ENCODE results near the gene DNAJC1. TPM values are rescaled to one million over a fixed set of nuclear protein-coding genes. Genes with fewer than 3 reads are reported as not detected.

The DNAJC1 gene
- total RNA-seq, 3 donors from 2014 or later (not counting 1 experiment from before 2014, with no cell fraction given), result 38.4 to 63.7 (median 50.6) TPM

DNA sequence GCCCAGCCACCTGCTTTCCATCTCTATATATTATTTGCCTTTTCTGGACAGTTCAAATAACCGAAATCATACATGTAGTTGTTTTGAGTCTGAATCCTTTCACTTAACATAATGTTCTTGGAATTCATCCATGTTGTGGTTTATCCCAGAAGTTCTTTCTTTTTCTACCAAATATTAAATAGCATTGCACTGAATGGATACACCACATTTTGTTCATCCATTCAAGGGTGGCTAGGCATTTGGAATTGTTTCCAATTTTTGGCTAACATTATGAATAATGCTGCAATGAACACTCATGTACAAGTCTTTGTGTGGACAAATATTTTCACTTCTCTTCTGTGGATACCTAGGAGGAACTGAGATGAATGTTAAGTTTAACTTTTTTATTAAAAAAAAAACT lies 18.0 kb downstream of the DNAJC1 start:
- H3K9me3 Mint-ChIP-seq, result no peaks in the 10 kb centered on the region
- intact Hi-C loops (cut with micrococcal nuclease), result no loop called here
- H3K4me3 Mint-ChIP-seq, result no peak overlapping the region
- WGBS (ENCODE audit: insufficient coverage), result 100% methylated on average over 1 of the region's 1 CpG
- no peaks in the 10 kb centered on the region for H3K36me3 ChIP-seq (ENCODE audit: control insufficient read depth, insufficient read depth, low read length)
- H3K27me3 Mint-ChIP-seq (ENCODE audit: low read depth in 2 of 2), result no peaks in the 10 kb centered on the region
- H3K27me3 ChIP-seq (ENCODE audit: control insufficient read depth, insufficient read depth, low read length), result no peaks in the 10 kb centered on the region
- peaks cover 52% of the 10 kb centered on the region in 2 donors for H3K4me1 Mint-ChIP-seq
- H3K9me3 ChIP-seq (ENCODE audit: control insufficient read depth, insufficient read depth, low read length), result no peaks in the 10 kb centered on the region
- TF ChIP-seq, protein P1, sequence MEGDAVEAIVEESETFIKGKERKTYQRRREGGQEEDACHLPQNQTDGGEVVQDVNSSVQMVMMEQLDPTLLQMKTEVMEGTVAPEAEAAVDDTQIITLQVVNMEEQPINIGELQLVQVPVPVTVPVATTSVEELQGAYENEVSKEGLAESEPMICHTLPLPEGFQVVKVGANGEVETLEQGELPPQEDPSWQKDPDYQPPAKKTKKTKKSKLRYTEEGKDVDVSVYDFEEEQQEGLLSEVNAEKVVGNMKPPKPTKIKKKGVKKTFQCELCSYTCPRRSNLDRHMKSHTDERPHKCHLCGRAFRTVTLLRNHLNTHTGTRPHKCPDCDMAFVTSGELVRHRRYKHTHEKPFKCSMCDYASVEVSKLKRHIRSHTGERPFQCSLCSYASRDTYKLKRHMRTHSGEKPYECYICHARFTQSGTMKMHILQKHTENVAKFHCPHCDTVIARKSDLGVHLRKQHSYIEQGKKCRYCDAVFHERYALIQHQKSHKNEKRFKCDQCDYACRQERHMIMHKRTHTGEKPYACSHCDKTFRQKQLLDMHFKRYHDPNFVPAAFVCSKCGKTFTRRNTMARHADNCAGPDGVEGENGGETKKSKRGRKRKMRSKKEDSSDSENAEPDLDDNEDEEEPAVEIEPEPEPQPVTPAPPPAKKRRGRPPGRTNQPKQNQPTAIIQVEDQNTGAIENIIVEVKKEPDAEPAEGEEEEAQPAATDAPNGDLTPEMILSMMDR (IDR thresholded peaks at IDR 0.05), result no peak
- H3K27ac ChIP-seq (ENCODE audit: low read length), result no peak overlapping the region
- H3K4me1 ChIP-seq (ENCODE audit: control insufficient read depth, insufficient read depth, low read length), result no peaks in the 10 kb centered on the region
- DNase-seq (no peak), ATAC-seq (no peak)
- H3K4me3 ChIP-seq (ENCODE audit: low read length), result no peak overlapping the region
- no peak overlapping the region for H3K27ac Mint-ChIP-seq
- no peaks in the 10 kb centered on the region for H3K36me3 Mint-ChIP-seq

DNA sequence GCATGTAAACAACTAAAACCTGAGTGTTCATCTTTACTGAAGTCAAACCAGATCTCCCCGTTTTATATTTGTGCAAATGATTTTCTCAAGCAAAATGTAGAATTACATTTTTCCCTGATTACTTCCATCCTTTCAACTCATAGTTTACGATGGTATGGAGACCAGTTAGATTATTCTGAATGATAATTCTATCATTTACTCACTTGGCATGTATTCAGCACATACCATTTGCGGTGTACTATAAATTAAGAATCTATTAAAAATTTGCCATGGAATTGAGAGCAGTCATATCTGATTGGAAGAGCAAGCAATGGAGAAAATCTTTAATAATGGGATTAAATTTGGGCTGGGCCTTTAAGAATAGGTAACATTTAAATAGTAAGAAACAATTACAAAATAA lies 22.4 kb downstream of the DNAJC1 start:
- no peaks in the 10 kb centered on the region for H3K9me3 ChIP-seq (ENCODE audit: control insufficient read depth, insufficient read depth, low read length)
- ATAC-seq (no peak), DNase-seq (no peak)
- no peaks in the 10 kb centered on the region for H3K9me3 Mint-ChIP-seq
- TF ChIP-seq, protein P1 (IDR thresholded peaks at IDR 0.05), result no peak
- 86% methylated on average over 1 of the region's 3 CpGs for WGBS (ENCODE audit: insufficient coverage)
- H3K36me3 ChIP-seq (ENCODE audit: control insufficient read depth, insufficient read depth, low read length), result no peaks in the 10 kb centered on the region
- H3K4me3 ChIP-seq (ENCODE audit: low read length), result no peak overlapping the region
- H3K4me3 Mint-ChIP-seq, result no peak overlapping the region
- no peaks in the 10 kb centered on the region for H3K27me3 Mint-ChIP-seq (ENCODE audit: low read depth in 2 of 2)
- no peaks in the 10 kb centered on the region for H3K4me1 ChIP-seq (ENCODE audit: control insufficient read depth, insufficient read depth, low read length)
- H3K4me1 Mint-ChIP-seq, result peaks cover 62 to 65% of the 10 kb centered on the region in 2 donors
- intact Hi-C loops (cut with micrococcal nuclease), result no loop called here
- no peaks in the 10 kb centered on the region for H3K27me3 ChIP-seq (ENCODE audit: control insufficient read depth, insufficient read depth, low read length)
- no peak overlapping the region for H3K27ac Mint-ChIP-seq
- no peaks in the 10 kb centered on the region for H3K36me3 Mint-ChIP-seq
- no peak overlapping the region for H3K27ac ChIP-seq (ENCODE audit: low read length)

DNA sequence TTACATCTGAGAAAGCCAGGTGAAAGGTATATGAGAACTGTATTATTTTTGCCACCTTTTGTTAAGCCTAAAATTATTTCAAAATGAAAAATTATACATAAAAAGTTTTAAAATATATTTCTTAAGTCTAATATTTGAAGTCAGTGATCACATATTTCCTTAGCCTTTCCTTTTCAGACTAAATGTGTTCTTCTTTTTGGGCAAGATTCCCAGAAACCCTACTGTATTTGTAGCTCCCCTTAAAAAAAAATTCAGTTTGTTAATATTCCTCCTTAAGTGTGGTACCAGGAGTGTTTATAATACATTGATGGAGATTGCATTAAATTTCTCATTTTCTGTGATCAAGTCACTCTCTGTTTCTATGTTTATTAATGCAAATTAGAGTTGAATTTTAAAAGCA lies 22.8 kb downstream of the DNAJC1 start:
- TF ChIP-seq, protein P1 (IDR thresholded peaks at IDR 0.05), result no peak
- Histone ChIP-seq H3K9me3 (ENCODE audit: control insufficient read depth, insufficient read depth, low read length) (no peaks in the 10 kb centered on the region), H3K4me3 (ENCODE audit: low read length) (no peak overlapping the region), H3K27ac (ENCODE audit: low read length) (no peak overlapping the region), H3K36me3 (ENCODE audit: control insufficient read depth, insufficient read depth, low read length) (no peaks in the 10 kb centered on the region), H3K4me1 (ENCODE audit: control insufficient read depth, insufficient read depth, low read length) (no peaks in the 10 kb centered on the region), H3K27me3 (ENCODE audit: control insufficient read depth, insufficient read depth, low read length) (no peaks in the 10 kb centered on the region)
- intact Hi-C loops (cut with micrococcal nuclease), result no loop called here
- H3K27ac Mint-ChIP-seq, result no peak overlapping the region
- no peaks in the 10 kb centered on the region for H3K9me3 Mint-ChIP-seq
- peaks cover 66 to 67% of the 10 kb centered on the region in 2 donors for H3K4me1 Mint-ChIP-seq
- no peaks in the 10 kb centered on the region for H3K36me3 Mint-ChIP-seq
- ATAC-seq, result no peak
- DNase-seq, result no peak
- no peak overlapping the region for H3K4me3 Mint-ChIP-seq
- H3K27me3 Mint-ChIP-seq (ENCODE audit: low read depth in 2 of 2), result no peaks in the 10 kb centered on the region

DNA sequence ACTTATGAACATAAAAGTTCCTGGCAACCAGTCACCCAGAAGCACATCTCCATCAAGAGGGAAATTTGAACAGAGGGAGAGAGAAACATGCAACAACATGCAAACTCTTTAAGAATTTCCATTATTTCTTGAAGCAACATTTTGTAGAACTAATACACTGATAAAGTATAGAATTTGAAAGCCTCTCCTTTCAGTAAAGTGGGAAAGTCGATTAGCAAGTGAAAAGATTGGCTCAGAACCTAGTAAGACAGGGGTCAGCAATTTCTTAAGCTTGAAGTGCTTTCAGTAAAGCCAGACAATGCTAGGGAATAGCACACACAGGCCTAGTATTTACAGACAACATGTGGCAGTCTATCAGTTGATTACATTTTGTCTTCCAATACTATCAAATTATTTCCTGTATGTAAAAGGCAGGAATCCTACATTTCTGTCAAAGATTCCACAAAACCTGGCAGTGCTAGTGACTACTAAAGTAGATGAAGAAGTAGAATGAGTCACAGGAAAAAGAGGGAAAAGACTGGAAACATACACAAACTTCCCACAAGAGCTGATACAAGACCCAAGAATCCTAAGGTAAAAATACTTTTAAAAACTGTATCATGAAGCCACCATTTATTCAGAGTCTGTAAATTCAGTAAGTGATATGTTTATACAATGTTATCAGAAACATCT lies 25.2 kb downstream of the DNAJC1 start:
- Histone ChIP-seq H3K27ac (ENCODE audit: low read length) (no peak overlapping the region), H3K27me3 (ENCODE audit: control insufficient read depth, insufficient read depth, low read length) (no peaks in the 10 kb centered on the region), H3K9me3 (ENCODE audit: control insufficient read depth, insufficient read depth, low read length) (no peaks in the 10 kb centered on the region), H3K36me3 (ENCODE audit: control insufficient read depth, insufficient read depth, low read length) (no peaks in the 10 kb centered on the region), H3K4me3 (ENCODE audit: low read length) (no peak overlapping the region), H3K4me1 (ENCODE audit: control insufficient read depth, insufficient read depth, low read length) (no peaks in the 10 kb centered on the region)
- ATAC-seq, result no peak
- Mint-ChIP-seq H3K27me3 (ENCODE audit: low read depth in 2 of 2) (no peaks in the 10 kb centered on the region), H3K9me3 (no peaks in the 10 kb centered on the region), H3K4me1 (peaks cover 59 to 68% of the 10 kb centered on the region in 2 donors), H3K27ac (peak overlapping the region in 1 of 2 donors; percentile 37), H3K4me3 (no peak overlapping the region), H3K36me3 (no peaks in the 10 kb centered on the region)
- no peak for DNase-seq
- TF ChIP-seq, protein P1 (IDR thresholded peaks at IDR 0.05), result no peak
- intact Hi-C loops (cut with micrococcal nuclease), result no loop called here
- 45% methylated on average over 1 of the region's 1 CpG for WGBS (ENCODE audit: insufficient coverage)

Measured in natural killer cell (primary cell).